ENCODE data around the gene HSD3B7.

DNA sequence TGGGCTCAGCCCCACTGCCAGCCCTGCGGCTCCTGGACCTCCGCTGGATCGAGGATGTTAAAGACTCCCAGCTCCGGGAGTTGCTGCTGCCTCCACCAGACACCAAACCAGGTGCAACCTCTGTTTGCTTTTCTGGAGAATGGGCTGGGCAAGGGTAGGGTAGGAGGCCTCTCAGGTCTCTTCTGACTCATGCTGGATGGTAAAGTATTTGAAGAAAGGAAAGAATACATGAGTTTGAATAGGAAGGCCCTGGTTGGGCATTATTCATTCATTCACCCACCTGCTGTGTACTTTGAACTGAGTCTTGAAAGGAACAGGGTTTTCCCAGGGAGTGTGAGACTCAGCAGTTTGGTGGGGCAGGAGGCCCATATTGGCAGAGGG is 42.6 kb upstream of the HSD3B7 start:
- TF ChIP-seq, protein P1, sequence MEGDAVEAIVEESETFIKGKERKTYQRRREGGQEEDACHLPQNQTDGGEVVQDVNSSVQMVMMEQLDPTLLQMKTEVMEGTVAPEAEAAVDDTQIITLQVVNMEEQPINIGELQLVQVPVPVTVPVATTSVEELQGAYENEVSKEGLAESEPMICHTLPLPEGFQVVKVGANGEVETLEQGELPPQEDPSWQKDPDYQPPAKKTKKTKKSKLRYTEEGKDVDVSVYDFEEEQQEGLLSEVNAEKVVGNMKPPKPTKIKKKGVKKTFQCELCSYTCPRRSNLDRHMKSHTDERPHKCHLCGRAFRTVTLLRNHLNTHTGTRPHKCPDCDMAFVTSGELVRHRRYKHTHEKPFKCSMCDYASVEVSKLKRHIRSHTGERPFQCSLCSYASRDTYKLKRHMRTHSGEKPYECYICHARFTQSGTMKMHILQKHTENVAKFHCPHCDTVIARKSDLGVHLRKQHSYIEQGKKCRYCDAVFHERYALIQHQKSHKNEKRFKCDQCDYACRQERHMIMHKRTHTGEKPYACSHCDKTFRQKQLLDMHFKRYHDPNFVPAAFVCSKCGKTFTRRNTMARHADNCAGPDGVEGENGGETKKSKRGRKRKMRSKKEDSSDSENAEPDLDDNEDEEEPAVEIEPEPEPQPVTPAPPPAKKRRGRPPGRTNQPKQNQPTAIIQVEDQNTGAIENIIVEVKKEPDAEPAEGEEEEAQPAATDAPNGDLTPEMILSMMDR (IDR thresholded peaks at IDR 0.05; ENCODE audit: low read length), result no peak
- no peak for TF ChIP-seq EZH2 (IDR thresholded peaks at IDR 0.05; ENCODE audit: borderline replicate concordance, low read length)
